ENCODE data around the gene FSIP1. TPM values are rescaled to one million over a fixed set of nuclear protein-coding genes. Genes with fewer than 3 reads are reported as not detected.

The FSIP1 gene
- polyA plus RNA-seq, 4 donors, result 1.8 to 2.8 (median 2.0) TPM

- no peak for DNase-seq (ENCODE audit: low read depth in 4 of 4, low spot score in 3 of 4)
Observed at GRCh38 chr15:39565851-39566250, 216.8 kb downstream of the FSIP1 start.

DNA sequence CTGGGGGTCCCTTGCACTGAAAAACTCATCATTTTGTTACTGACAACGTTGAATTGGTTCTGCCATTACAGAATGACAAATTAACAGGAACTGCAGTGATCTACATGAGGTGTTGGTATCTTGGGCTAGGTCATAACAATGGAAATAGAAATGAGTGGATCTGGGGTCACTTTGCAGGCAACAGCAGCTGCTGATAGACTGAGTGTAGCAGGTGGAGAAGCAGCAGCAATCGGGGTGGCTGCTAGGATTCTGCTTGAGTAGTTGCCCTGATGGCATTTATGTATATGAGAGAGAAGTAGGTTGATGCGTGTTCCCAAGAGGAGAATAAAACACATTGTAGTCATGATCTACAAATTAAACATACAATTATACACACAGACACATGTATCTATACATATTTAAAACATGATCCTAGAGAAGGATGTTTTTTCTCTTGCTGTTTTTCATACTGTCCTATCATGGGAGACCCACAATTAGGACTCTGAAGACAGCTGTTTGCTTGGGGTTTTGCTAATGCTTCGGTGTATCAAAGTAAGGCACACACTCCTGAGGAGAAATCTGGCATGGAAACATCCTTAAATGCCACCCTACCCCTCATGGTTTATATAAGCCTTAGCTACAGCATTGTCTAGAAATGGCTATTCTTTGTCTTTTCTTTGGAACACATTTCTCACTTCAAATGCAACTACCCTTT, 217.5 kb downstream of the FSIP1 start:
- no peak for DNase-seq (ENCODE audit: low read depth in 4 of 4, low spot score in 3 of 4)

DNA sequence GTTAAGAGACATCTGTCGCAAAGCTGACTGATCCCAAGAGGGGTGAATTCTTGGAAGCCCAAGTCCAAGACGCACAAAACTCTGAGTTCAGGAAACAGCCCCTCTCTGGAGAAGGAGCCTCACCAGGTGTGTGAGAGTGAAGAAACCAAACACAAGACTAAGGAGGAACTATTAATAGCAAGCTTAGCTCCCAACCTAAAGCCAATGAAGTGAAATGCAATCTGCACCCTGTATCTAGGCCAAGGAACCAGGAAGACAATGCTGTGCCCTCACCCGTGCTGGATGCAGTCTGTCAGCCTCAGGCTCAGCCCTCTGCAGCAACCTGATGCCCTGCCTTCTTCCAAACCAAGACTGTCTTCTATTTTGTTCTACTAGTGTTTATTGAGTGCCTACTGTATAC, 224.2 kb downstream of the FSIP1 start:
- DNase-seq (ENCODE audit: low read depth in 4 of 4, low spot score in 3 of 4), result no peak

DNA sequence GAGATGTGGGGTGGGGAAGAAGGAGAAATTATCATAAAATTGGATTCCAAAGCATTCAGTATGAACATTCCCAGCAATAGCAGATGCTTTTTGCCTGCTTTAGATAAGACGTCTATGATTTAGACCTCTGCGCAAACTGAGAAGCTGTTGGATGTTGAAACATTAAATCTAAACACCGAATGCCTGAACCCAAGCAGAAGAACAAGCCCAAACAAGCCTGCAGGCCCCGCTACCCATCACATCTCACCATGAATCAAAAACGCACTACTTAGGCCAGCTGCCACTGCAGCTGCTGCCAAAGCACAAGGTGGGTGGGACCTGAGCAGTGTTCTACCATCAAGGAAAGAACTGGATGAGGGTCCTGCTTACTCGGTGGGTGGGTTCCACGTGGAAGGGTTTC, 226.2 kb downstream of the FSIP1 start:
- DNase-seq (ENCODE audit: low read depth in 4 of 4, low spot score in 3 of 4), result no peak

DNA sequence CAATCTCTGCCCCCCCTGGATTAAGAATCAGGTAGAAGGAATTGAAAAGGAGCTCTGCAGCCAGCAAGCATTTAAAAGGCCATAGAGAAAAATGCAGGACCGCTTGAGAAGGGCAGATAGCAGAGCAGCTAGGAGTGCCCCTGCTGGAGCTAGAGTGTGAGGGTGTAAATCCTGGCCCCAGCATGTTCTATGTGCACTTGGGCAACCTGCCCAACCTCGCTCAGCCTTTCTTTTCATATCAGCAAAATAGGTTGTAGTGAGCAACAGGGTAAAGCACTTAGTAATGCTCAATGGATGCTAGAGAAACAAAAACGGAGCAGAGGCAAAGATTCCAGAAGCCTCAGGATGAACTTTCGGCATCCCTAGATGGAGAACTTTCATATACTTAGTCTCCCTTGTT, 226.8 kb downstream of the FSIP1 start:
- DNase-seq (ENCODE audit: low read depth in 4 of 4, low spot score in 3 of 4), result no peak

DNA sequence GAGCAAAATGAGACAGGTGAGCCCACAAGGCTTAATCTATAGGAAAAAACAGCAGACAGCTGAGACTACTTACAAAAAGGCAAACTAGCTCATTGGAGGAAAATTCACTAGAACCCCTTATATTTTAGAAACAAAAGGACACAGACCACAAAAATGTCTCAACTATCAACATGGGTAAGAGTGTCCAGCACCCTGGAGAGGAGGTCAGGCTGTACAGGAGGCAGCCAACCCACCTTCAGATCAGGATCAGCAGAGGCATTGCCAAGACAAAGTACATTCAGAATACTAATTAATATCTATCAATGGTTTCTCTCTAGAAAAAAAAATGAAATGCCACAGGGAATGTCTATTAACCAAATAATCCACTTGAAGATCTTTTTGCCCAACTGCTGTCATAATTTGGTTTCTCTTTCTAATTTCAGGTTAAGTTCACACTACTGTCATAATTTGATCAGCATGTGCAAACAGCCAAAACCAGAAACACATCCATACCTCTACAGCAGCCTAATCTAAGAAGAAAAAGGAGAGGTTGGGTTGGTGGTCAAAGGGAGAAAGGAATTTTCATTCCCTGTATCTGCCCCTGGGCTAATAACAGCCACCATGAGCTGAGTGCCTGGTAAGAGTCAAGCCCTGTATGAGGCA, 227.8 kb downstream of the FSIP1 start:
- no peak for DNase-seq (ENCODE audit: low read depth in 4 of 4, low spot score in 3 of 4)

GRCh38 chr15:39553947-39554693, 228.5 kb downstream of the FSIP1 start:
- DNase-seq (ENCODE audit: low read depth in 4 of 4, low spot score in 3 of 4), result no peak

- no peak for DNase-seq (ENCODE audit: low read depth in 4 of 4, low spot score in 3 of 4)
Observed at GRCh38 chr15:39552556-39552955, 230.1 kb downstream of the FSIP1 start.

- DNase-seq (ENCODE audit: low read depth in 4 of 4, low spot score in 3 of 4), result no peak
Observed at GRCh38 chr15:39551476-39551875, 231.2 kb downstream of the FSIP1 start.

Other genes with a start within 250 kb of the FSIP1 start
- gene THBS1, start 201.8 kb downstream of the FSIP1 start, polyA plus RNA-seq (ENCODE audit: insufficient read length in 4 of 4), result 100 to 1,000 TPM; 153 to 186 (median 166) TPM
- 10 to 100 TPM; 14.2 to 17.7 (median 15.1) TPM for gene GPR176, start 137.4 kb upstream of the FSIP1 start, polyA plus RNA-seq (ENCODE audit: insufficient read length in 4 of 4)
- gene EIF2AK4, start 151.3 kb upstream of the FSIP1 start, polyA plus RNA-seq (ENCODE audit: insufficient read length in 4 of 4), result 10 to 100 TPM; 49.6 to 67.6 (median 56.9) TPM

Data from right renal pelvis (tissue), 4 donors.